ENCODE data around the gene HOXA2.

HOXA2 gene

GRCh38 chr7:27143950-27144780 is 41.7 kb upstream of the HOXA2 start:
- Mint-ChIP-seq H3K27ac (no peak overlapping the region), H3K9me3 (no peaks in the 10 kb centered on the region), H3K4me3 (no peak overlapping the region), H3K27me3 (peaks cover 76% of the 10 kb centered on the region), H3K4me1 (peaks cover 9% of the 10 kb centered on the region)
- DNase-seq, result no peak
- no peak for ATAC-seq

DNA sequence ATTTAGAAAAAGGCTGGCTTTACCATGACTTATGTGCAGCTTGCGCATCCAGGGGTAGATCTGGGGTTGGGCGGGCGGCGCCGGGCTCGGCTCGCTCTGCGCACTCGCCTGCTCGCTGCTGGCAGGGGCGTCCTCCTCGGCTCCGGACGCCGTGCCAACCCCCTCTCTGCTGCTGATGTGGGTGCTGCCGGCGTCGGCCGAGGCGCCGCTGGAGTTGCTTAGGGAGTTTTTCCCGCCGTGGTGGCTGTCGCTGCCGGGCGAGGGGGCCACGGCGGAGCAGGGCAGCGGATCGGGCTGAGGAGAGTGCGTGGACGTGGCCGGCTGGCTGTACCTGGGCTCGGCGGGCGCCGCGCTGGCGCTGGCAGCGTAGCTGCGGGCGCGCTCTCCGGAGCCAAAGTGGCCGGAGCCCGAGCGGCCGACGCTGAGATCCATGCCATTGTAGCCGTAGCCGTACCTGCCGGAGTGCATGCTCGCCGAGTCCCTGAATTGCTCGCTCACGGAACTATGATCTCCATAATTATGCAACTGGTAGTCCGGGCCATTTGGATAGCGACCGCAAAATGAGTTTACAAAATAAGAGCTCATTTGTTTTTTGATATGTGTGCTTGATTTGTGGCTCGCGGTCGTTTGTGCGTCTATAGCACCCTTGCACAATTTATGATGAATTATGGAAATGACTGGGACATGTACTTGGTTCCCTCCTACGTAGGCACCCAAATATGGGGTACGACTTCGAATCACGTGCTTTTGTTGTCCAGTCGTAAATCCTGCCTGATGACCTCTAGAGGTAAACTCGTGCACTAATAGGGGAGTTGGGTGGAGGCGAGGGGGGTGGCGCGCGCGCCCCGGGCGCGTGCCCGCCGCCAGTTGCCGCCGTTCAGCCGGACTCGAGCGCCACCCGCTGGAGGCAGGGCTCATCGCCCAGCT is 40.8 kb upstream of the HOXA2 start, which contains the start of gene HOXA5:
Gene HOXA5, minus strand, starts transcription at position 659 of the 927 bp plus-strand sequence. Its CDS starts 74 bp downstream, at position 585.
- H3K27me3 Mint-ChIP-seq, result peaks cover 75% of the 10 kb centered on the region
- DNase-seq (no peak), ATAC-seq (no peak)
- H3K9me3 Mint-ChIP-seq, result no peaks in the 10 kb centered on the region
- peaks cover 5% of the 10 kb centered on the region for H3K4me1 Mint-ChIP-seq
- peak within 1 kb of the TSS in 1 of 2 donors; percentile 42 for H3K4me3 Mint-ChIP-seq
- peak within 1 kb of the TSS in 1 of 2 donors; percentile 32 for H3K27ac Mint-ChIP-seq

- H3K9me3 Mint-ChIP-seq, result no peaks in the 10 kb centered on the region
- no peak for ATAC-seq
- H3K4me1 Mint-ChIP-seq, result no peaks in the 10 kb centered on the region
- DNase-seq, result no peak
- H3K4me3 Mint-ChIP-seq, result peak overlapping the region in 1 of 2 donors; percentile 42
- H3K27ac Mint-ChIP-seq, result peak overlapping the region in 1 of 2 donors; percentile 32
- peaks cover 75% of the 10 kb centered on the region for H3K27me3 Mint-ChIP-seq
Observed at GRCh38 chr7:27142580-27143022, 40.1 kb upstream of the HOXA2 start.

- Mint-ChIP-seq H3K27ac (no peak overlapping the region), H3K27me3 (peaks cover 75% of the 10 kb centered on the region)
- no peak for ATAC-seq
Observed at GRCh38 chr7:27141923-27142579, 39.6 kb upstream of the HOXA2 start.

DNA sequence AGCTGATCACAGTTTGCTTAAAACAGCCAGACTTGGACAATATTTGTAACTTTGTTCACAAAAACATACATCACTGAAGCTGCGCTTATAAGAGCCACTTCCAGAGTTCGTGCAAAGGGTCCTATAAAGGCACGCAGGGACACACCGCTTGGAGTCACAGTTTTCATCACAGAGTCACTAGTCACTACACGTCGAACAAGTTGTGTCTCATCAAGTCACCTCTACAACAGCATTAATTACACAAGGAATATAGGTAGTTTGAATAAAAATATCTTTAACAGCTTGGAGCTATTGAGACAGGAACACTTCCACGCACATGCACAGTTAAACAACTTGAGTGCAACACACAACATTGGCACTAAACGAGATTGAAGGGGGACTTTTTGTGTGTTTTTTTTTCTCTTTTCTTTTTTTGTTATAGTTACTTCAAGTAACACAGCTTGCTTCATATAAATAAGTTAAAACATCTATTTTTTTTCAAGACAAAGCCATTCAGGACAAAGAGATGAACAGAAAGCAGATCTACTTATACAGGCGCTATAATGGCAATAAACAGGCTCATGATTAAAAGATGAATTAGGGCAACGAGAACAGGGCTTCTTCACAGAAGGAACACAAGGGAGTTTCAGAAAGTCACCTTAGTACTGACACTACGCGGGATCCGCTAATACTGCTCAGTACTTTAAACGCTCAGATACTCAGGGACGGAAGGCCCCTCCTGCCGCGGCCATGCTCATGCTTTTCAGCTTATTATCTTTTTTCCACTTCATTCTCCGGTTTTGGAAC is 38.8 kb upstream of the HOXA2 start:
- DNase-seq (no peak), ATAC-seq (no peak)
- Mint-ChIP-seq H3K4me1 (peaks cover 5% of the 10 kb centered on the region), H3K4me3 (no peak overlapping the region), H3K9me3 (no peaks in the 10 kb centered on the region), H3K27ac (no peak overlapping the region), H3K27me3 (peaks cover 75% of the 10 kb centered on the region)

More at GRCh38 chr7:27141923-27142579, 39.6 kb upstream of the HOXA2 start:
- no peak for DNase-seq
- H3K4me1 Mint-ChIP-seq, result peaks cover 3% of the 10 kb centered on the region
- no peaks in the 10 kb centered on the region for H3K9me3 Mint-ChIP-seq
- H3K4me3 Mint-ChIP-seq, result no peak overlapping the region

DNA sequence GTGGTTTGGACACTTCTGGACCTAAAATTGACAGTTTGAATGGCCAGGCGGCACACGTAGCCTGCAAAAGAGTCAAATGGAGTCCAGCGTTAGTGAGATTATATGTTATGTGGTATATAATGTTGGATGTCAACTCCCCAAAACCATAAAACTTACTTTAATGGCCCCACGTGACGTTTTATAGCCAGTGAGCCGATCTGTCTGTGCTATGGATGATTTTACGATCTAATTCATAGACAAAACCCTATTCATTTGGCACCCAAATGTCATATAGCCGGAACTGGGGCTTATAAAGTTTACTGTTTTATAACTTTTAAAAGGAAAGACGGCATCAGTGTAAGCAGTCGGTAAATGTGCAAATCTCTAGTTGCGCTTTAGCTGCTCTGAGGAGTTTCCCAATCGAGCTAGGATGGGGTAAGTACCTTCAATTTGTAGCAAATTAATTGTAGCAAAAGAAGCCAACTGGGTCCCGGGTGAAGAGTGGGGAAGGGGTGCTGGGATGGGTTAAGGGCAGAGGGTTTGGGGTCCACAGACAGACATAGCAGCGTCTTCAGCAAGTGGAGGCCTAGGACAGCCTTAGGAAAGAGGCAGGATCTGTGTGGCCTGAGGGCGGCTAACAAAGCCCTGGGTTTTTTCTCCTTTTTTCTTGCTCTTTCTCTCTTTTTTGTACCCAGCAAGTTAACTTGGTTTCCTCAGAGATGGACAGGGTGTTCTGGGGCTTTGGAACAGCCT is 37.8 kb upstream of the HOXA2 start:
- DNase-seq (no peak), ATAC-seq (no peak)
- H3K27ac Mint-ChIP-seq, result no peak overlapping the region
- peaks cover 74% of the 10 kb centered on the region for H3K27me3 Mint-ChIP-seq
- no peaks in the 10 kb centered on the region for H3K9me3 Mint-ChIP-seq
- H3K4me1 Mint-ChIP-seq, result peaks cover 16% of the 10 kb centered on the region
- H3K4me3 Mint-ChIP-seq, result no peak overlapping the region

GRCh38 chr7:27139334-27140125 is 37.0 kb upstream of the HOXA2 start:
- peaks cover 23% of the 10 kb centered on the region for H3K4me1 Mint-ChIP-seq
- peak; percentile 59 for ATAC-seq
- no peaks in the 10 kb centered on the region for H3K9me3 Mint-ChIP-seq
- no peak for DNase-seq
- H3K27ac Mint-ChIP-seq, result no peak overlapping the region
- H3K4me3 Mint-ChIP-seq, result no peak overlapping the region
- peaks cover 74% of the 10 kb centered on the region for H3K27me3 Mint-ChIP-seq

GRCh38 chr7:27138985-27139333 is 36.5 kb upstream of the HOXA2 start:
- no peak overlapping the region for H3K4me3 Mint-ChIP-seq
- H3K27ac Mint-ChIP-seq, result no peak overlapping the region
- no peaks in the 10 kb centered on the region for H3K9me3 Mint-ChIP-seq
- DNase-seq (no peak), ATAC-seq (no peak)
- peaks cover 80% of the 10 kb centered on the region for H3K27me3 Mint-ChIP-seq
- H3K4me1 Mint-ChIP-seq, result peaks cover 29% of the 10 kb centered on the region

DNA sequence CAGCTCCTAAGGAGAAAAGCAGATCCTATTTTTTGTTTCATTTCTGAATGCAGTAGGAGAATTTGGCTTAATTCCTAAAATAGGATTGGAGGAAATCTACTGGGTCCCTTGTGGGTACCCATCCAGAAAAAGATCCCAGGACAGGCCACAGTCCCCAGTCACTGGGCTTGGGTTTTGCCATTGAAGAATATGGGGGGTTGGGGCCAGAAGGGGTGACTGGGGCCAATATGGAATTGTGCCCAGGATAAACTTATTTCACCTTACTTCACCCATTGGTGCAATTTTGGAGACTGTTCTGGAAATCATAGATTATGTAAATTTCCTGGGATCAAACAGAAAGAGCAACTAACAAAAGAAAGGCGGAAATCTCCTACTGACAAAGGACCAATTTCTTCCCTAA is 36.0 kb upstream of the HOXA2 start:
- H3K4me1 Mint-ChIP-seq, result peaks cover 32% of the 10 kb centered on the region
- H3K4me3 Mint-ChIP-seq, result no peak overlapping the region
- ATAC-seq (no peak), DNase-seq (no peak)
- H3K27ac Mint-ChIP-seq, result no peak overlapping the region
- no peaks in the 10 kb centered on the region for H3K9me3 Mint-ChIP-seq
- peaks cover 85% of the 10 kb centered on the region for H3K27me3 Mint-ChIP-seq

DNA sequence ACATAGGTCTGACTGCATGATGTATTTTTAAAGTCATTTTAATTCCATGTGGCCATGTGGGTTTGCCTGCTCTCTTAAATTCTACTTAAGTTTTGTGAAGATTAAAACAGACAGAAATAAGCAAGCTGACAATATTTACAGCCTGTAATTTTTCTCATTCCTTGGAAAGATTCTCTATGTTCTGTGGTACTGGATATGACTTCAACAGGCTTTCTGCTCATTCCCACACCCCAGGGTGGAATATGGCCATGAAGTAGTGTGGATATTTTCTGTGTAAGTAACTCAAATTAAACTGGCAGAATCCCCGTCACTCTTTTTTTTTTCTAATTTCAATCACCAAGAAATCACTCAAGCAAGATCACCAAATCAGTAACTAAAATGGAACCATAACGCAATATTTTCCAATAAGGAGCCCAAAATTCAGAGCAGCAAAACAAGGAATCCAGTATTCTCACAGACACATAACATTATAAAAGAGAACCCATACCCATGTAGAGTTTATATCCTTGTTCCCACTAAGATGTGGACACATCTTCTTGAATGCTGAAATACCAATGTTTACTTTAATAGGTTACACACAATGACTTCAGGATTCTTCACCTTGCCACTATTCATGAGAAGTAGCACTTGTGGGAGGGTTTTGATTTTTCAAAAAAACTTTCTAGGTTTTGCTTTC is 35.3 kb upstream of the HOXA2 start:
- H3K27me3 Mint-ChIP-seq, result peaks cover 88% of the 10 kb centered on the region

GRCh38 chr7:27134392-27134791 is 31.9 kb upstream of the HOXA2 start:
- Mint-ChIP-seq H3K27me3 (peaks cover 67% of the 10 kb centered on the region), H3K4me3 (peak overlapping the region; percentile 24 to 36), H3K27ac (peak overlapping the region in 1 of 2 donors; percentile 75), H3K9me3 (no peaks in the 10 kb centered on the region), H3K4me1 (peaks cover 32% of the 10 kb centered on the region)
- DNase-seq, result peak; percentile 32 to 64
- peak; percentile 80 for ATAC-seq

More for the DNA sequence above, 35.3 kb upstream of the HOXA2 start:
- DNase-seq (no peak), ATAC-seq (no peak)
- Mint-ChIP-seq H3K4me1 (peaks cover 32% of the 10 kb centered on the region), H3K27ac (no peak overlapping the region), H3K4me3 (no peak overlapping the region), H3K9me3 (no peaks in the 10 kb centered on the region)

DNA sequence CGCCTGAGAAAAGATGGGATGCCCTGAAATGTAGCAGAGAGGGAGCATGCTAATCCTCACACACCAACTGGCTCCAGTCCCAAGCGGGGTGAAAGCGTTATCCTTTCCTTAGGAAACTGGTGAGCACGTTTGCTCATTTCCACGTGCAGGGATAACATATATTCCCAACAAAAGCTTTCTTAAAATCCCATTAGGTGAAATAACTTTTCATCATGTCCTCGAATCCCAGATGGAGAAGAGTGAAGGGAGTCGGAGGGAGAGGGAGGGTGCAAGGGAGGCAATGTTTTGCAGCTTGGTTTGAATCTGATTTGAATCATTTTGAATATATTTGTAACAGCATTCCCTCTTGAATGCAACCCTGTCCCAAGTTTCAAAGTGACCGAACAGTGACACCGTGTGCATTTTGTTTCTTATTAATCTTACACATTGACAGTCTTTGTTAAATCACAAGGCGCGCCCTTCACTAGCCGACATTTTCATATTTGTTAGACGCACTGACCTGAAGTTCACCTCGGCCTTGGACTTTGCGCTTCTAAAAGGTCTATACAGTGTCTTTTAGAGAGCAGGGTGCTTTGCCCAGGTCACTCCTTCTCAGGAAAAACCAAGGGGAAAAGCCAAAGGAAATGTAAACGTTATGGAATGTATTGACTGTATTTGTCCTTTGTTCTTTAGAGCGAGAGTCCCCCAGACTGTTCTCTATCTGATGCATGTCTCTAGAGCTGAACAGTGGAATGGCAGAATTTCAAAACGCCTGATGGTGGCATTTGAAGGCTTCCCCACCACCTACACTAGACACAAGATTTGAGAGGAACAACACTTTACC is 31.1 kb upstream of the HOXA2 start:
- Mint-ChIP-seq H3K4me3 (peak overlapping the region in 1 of 2 donors; percentile 31), H3K4me1 (peaks cover 32% of the 10 kb centered on the region), H3K27me3 (peaks cover 70% of the 10 kb centered on the region), H3K27ac (peak overlapping the region; percentile 34 to 83), H3K9me3 (no peaks in the 10 kb centered on the region)
- ATAC-seq (no peak), DNase-seq (no peak)

Data from stimulated activated naive CD8-positive, alpha-beta T cell treated with anti-CD3 and anti-CD28 coated beads, Interleukin-15, amount 100 ng/mL, for 72 hours (primary cell).